Right lobe of liver (tissue), 6 donors: ENCODE results near the gene TMOD4. TPM values are rescaled to one million over a fixed set of nuclear protein-coding genes. Genes with fewer than 3 reads are reported as not detected.

ENCODE experiments used
- ATAC-seq, 4 donors: fragments of 200-7000 bp; cut with Tn5 transposase; one replicate each; pipeline ENCODE4 v1.9.1; 2020; ENCODE audit warnings: mild to moderate bottlenecking in 4 of 4, moderate library complexity in 4 of 4
- DNase-seq, 3 donors: peaks; one replicate each; pipeline ENCODE4 v3.0.0-alpha.2; 2020
- H3K27ac ChIP-seq, 3 donors: fragments of 200-600 bp; one replicate each; pipeline ENCODE4 v1.8.0; 2022
- H3K27me3 ChIP-seq, 2 donors: fragments of 200-600 bp; one replicate each; pipeline ENCODE4 v1.8.0; 2022
- H3K36me3 ChIP-seq, 4 donors: fragments of 200-600 bp; sonication (generic) in 1 of 4; one replicate each; pipeline versions ENCODE4 v1.5.1 to v1.8.0; 2017 to 2022; ENCODE audit warnings: control low read depth in 1 of 4
- H3K4me1 ChIP-seq, 4 donors: fragments of 200-600 bp; sonication (generic) in 1 of 4; one replicate each; pipeline versions ENCODE4 v1.5.1 to v1.8.0; 2017 to 2022; ENCODE audit warnings: control low read depth in 1 of 4
- H3K4me3 ChIP-seq, 3 donors: fragments of 200-600 bp; one replicate each; pipeline ENCODE4 v1.8.0; 2022
- H3K9me3 ChIP-seq, 4 donors: fragments of 200-600 bp; sonication (generic) in 1 of 4; one replicate each; pipeline versions ENCODE4 v1.5.1 to v1.8.0; 2017 to 2022; ENCODE audit warnings: control low read depth in 1 of 4
- CTCF ChIP-seq, 4 donors: fragments of 200-600 bp in 3 of 4; fragments of 450-650 bp in 1 of 4; IDR thresholded peaks; one replicate each; pipeline versions ENCODE4 v1.5.1 to v1.8.0; 2016 to 2022; ENCODE audit warnings: antibody characterized with exemption in 4 of 4, mild to moderate bottlenecking in 2 of 4
- POLR2A ChIP-seq: fragments of 450-650 bp; IDR thresholded peaks from one replicate; pipeline ENCODE4 v1.6.1; 2017; ENCODE audit warnings: antibody characterized with exemption, mild to moderate bottlenecking
- WGBS: methylation state at CpG from one replicate; pipeline ENCODE4 v1.1.6; 2018; ENCODE audit warnings: low coverage, low lambda C conversion rate; ENCODE audit not compliant: insufficient coverage; ENCODE audit errors: missing lambda C conversion rate; 5-methylcytosine and 5-hydroxymethylcytosine counted together
- intact Hi-C, 2 donors: fragments of 100-400 bp; cut with DNase I; formaldehyde crosslinking; loops; one replicate each; pipeline versions ENCODE4 v1.11.2 to v1.14.1; 2022
- total RNA-seq, 6 experiments: library from RNA; depleted of rRNA in 2 of 6; stranded (reverse); fragments of >200 nt in 2 of 6; fragmentation: NEBNext Ultra II Directional in 3 of 6; extraction: Animal tissue kit (Norgen Biotek cat#: 25700) in 3 of 6; gene quantifications; one replicate each; pipeline versions ENCODE4 v1.1.0 to v1.2.4, GENCODE V29; 2016 to 2023
- donor health status: DM: no; HTN: yes; CAD: no.
- donor health status: DM: no; HTN: no; CAD: no.
- donor health status: DM: no; HTN: no; CAD: no.
- donor health status: DM: no; HTN: yes; CAD: no.
- donor health status: DM: no; HTN: yes; CAD: no.

The TMOD4 gene
- total RNA-seq, 6 experiments from 2014 or later = not detected

- 100% methylated on average over 3 of the region's 7 CpGs for WGBS
- Histone ChIP-seq H3K36me3 (no peaks in the 10 kb centered on the region), H3K4me1 (no peaks in the 10 kb centered on the region), H3K9me3 (no peaks in the 10 kb centered on the region), H3K27me3 (no peaks in the 10 kb centered on the region), H3K27ac (no peak overlapping the region), H3K4me3 (no peak overlapping the region)
- no peak for ATAC-seq
- peak in 1 of 3 donors; percentile 44 for DNase-seq
- intact Hi-C loops = no loop called here
- TF ChIP-seq CTCF (IDR thresholded peaks at IDR 0.05) (no peak), POLR2A (no peak)
Observed at GRCh38 chr1:151137789-151138188, 38.0 kb downstream of the TMOD4 start.

GRCh38 chr1:151135433-151136385, 40.1 kb downstream of the TMOD4 start:
- Histone ChIP-seq H3K27ac (no peak overlapping the region), H3K4me1 (no peaks in the 10 kb centered on the region), H3K4me3 (no peak overlapping the region), H3K36me3 (no peaks in the 10 kb centered on the region), H3K9me3 (no peaks in the 10 kb centered on the region), H3K27me3 (no peaks in the 10 kb centered on the region)
- WGBS = 93% methylated on average over 5 of the region's 12 CpGs
- DNase-seq (peak in 1 of 3 donors; percentile 33), ATAC-seq (no peak)
- TF ChIP-seq CTCF (IDR thresholded peaks at IDR 0.05) (no peak), POLR2A (no peak)
- intact Hi-C loops = no loop called here

GRCh38 chr1:151134991-151135390, 40.8 kb downstream of the TMOD4 start:
- DNase-seq (no peak), ATAC-seq (no peak)
- Histone ChIP-seq H3K27me3 (no peaks in the 10 kb centered on the region), H3K4me3 (no peak overlapping the region), H3K36me3 (no peaks in the 10 kb centered on the region), H3K9me3 (no peaks in the 10 kb centered on the region), H3K4me1 (no peaks in the 10 kb centered on the region), H3K27ac (no peak overlapping the region)
- intact Hi-C loops = no loop called here
- no peak for TF ChIP-seq POLR2A
- TF ChIP-seq CTCF (IDR thresholded peaks at IDR 0.05) = no peak
- 100% methylated on average over 2 of the region's 7 CpGs for WGBS

GRCh38 chr1:151134396-151134795, 41.4 kb downstream of the TMOD4 start:
- Histone ChIP-seq H3K27me3 (no peaks in the 10 kb centered on the region), H3K4me1 (no peaks in the 10 kb centered on the region), H3K27ac (no peak overlapping the region), H3K9me3 (no peaks in the 10 kb centered on the region), H3K36me3 (no peaks in the 10 kb centered on the region), H3K4me3 (no peak overlapping the region)
- ATAC-seq (peak; percentile 36 to 60 (median 53)), DNase-seq (no peak)
- no peak for TF ChIP-seq CTCF (IDR thresholded peaks at IDR 0.05)
- no peak for TF ChIP-seq POLR2A
- whole genome bisulfite sequencing = 92% methylated on average over 2 of the region's 3 CpGs
- intact Hi-C loops = no loop called here
